ENCODE data around the gene IFITM1. TPM values are rescaled to one million over a fixed set of nuclear protein-coding genes. Genes with fewer than 3 reads are reported as not detected.
"Not testable (repeated sequence)": the region's sequence is repeated elsewhere in the genome, so short reads cannot be mapped to it uniquely, and the experiment has no call there.

The IFITM1 gene
- total RNA-seq, 1 donor from 2014 or later = 352 TPM

DNA sequence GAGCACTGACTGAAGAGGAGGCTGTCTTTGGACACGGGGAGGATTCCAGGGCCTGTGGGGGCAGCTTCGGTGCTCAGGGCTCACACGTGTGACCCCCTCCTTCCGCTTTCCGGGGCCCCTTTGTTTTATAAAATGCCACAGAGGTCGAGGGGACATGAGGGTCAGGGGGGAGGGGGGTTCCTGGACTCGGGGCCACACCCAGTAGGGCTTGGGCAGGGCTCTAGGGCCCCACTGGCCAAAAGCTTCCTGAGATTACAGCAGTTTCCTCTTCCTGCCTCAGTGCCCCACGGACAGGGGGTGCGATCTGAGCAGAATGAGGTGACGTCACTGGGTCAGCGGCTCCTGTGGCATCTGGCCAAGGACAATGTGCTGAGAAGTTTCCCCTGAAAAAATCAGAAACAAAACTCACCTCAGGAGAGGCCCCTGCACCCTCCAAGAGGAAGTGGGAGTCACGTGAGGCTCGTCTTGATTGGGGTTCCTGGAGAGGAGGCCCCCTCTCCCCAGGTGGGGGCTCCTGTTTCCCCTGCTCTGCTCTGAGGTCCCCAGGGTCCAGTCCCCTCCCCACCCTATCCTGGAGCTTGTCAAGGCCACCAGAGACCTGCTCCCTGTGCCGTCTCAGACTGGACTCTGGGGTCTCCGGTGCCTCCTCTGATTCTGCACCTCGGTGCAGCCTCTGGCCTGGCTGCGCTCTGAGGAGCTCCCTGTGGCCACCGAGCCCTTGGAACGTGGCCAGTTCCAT lies 13.2 kb downstream of the IFITM1 start:
- no peaks in the 10 kb centered on the region for H3K36me3 Mint-ChIP-seq (ENCODE audit: unreplicated experiment)
- H3K9me3 Mint-ChIP-seq (ENCODE audit: unreplicated experiment) = no peaks in the 10 kb centered on the region
- H3K27me3 Mint-ChIP-seq (ENCODE audit: unreplicated experiment) = no peaks in the 10 kb centered on the region
- peaks cover 51% of the 10 kb centered on the region for H3K4me1 Mint-ChIP-seq (ENCODE audit: unreplicated experiment)
- TF ChIP-seq, protein P1, sequence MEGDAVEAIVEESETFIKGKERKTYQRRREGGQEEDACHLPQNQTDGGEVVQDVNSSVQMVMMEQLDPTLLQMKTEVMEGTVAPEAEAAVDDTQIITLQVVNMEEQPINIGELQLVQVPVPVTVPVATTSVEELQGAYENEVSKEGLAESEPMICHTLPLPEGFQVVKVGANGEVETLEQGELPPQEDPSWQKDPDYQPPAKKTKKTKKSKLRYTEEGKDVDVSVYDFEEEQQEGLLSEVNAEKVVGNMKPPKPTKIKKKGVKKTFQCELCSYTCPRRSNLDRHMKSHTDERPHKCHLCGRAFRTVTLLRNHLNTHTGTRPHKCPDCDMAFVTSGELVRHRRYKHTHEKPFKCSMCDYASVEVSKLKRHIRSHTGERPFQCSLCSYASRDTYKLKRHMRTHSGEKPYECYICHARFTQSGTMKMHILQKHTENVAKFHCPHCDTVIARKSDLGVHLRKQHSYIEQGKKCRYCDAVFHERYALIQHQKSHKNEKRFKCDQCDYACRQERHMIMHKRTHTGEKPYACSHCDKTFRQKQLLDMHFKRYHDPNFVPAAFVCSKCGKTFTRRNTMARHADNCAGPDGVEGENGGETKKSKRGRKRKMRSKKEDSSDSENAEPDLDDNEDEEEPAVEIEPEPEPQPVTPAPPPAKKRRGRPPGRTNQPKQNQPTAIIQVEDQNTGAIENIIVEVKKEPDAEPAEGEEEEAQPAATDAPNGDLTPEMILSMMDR (IDR thresholded peaks at IDR 0.05) = no peak
- peak overlapping the region; percentile 38 for H3K4me3 Mint-ChIP-seq (ENCODE audit: unreplicated experiment)
- peak overlapping the region; percentile 86 for H3K27ac Mint-ChIP-seq (ENCODE audit: unreplicated experiment)
- DNase-seq (ENCODE audit: extremely low spot score, unreplicated experiment) = no peak

GRCh38 chr11:327581-327923 lies 13.7 kb downstream of the IFITM1 start:
- no peak for DNase-seq (ENCODE audit: extremely low spot score, unreplicated experiment)
- Mint-ChIP-seq H3K27me3 (ENCODE audit: unreplicated experiment) (no peaks in the 10 kb centered on the region), H3K4me3 (ENCODE audit: unreplicated experiment) (peak overlapping the region; percentile 38), H3K36me3 (ENCODE audit: unreplicated experiment) (no peaks in the 10 kb centered on the region), H3K4me1 (ENCODE audit: unreplicated experiment) (peaks cover 51% of the 10 kb centered on the region), H3K27ac (ENCODE audit: unreplicated experiment) (peak overlapping the region; percentile 86), H3K9me3 (ENCODE audit: unreplicated experiment) (no peaks in the 10 kb centered on the region)
- TF ChIP-seq, protein P1 (IDR thresholded peaks at IDR 0.05) = no peak

DNA sequence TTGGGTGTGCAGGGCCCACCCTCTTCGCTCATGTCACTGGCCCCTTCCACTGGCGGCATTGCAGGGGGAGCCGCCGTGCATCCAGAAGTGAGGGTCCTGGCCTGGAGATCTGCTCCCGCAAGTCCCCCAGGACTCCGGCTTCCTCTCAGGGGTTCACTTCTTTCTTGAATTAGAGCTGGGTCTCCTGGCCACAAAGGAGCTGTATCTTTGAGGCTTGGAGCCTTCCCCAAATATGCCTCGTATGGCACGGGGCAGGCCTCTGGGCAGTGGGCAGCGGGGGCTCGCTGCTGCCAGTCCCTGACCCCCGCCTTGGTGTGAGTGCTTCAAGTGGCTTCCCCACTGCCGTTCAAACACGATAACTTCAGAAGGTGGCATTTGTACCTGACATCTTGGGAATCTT lies 14.2 kb downstream of the IFITM1 start:
- Mint-ChIP-seq H3K27ac (ENCODE audit: unreplicated experiment) (no peak overlapping the region), H3K9me3 (ENCODE audit: unreplicated experiment) (no peaks in the 10 kb centered on the region), H3K36me3 (ENCODE audit: unreplicated experiment) (no peaks in the 10 kb centered on the region), H3K27me3 (ENCODE audit: unreplicated experiment) (no peaks in the 10 kb centered on the region), H3K4me1 (ENCODE audit: unreplicated experiment) (peaks cover 51% of the 10 kb centered on the region), H3K4me3 (ENCODE audit: unreplicated experiment) (no peak overlapping the region)
- DNase-seq (ENCODE audit: extremely low spot score, unreplicated experiment) = no peak
- TF ChIP-seq, protein P1 (IDR thresholded peaks at IDR 0.05) = no peak

DNA sequence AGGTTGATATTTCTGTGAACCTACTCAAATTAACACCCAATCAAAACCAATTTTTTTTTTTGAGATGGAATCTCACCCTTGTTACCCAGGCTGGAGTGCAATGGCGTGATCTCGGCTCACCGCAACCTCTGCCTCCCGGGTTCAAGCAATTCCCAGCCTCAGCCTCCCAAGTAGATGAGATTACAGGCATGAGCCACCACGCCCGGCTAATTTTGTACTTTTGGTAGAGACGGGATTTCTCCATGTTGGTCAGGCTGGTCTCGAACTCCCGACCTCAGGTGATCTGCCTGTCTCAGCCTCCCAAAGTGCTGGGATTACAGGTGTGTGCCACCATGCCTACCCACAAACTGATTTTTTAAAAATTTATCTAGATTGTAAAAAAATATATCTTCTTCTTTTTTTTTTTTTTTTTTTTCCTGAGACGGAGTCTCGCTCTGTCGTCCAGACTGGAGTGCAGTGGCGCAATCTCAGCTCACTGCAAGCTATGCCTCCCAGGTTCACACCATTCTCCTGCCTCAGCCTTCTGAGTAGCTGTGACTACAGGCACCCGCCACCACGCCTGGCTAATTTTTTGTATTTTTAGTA lies 14.8 kb downstream of the IFITM1 start:
- peaks cover 53% of the 10 kb centered on the region for H3K4me1 Mint-ChIP-seq (ENCODE audit: unreplicated experiment)
- H3K4me3 Mint-ChIP-seq (ENCODE audit: unreplicated experiment); H3K9me3 Mint-ChIP-seq (ENCODE audit: unreplicated experiment); DNase-seq (ENCODE audit: extremely low spot score, unreplicated experiment); H3K36me3 Mint-ChIP-seq (ENCODE audit: unreplicated experiment); H3K27me3 Mint-ChIP-seq (ENCODE audit: unreplicated experiment); H3K27ac Mint-ChIP-seq (ENCODE audit: unreplicated experiment): not testable (repeated sequence)

DNA sequence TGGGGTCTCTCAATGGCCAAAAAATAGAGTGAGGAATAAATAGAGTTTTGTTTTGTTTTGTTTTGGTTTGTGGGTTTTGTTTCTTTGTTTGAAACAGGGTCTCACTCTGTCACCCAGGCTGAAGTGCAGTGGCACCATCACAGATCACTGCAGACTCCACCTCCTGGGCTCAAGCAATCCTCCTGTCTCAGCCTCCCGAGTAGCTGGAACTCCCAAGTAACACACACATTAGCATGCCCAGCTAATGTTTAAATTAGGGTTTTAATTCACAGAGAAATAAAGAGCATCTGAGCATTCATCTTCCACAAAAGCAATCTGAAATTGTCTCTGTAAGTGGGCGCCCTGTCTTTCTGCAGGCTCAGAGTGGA lies 16.0 kb downstream of the IFITM1 start:
- DNase-seq (ENCODE audit: extremely low spot score, unreplicated experiment) = no peak
- peaks cover 57% of the 10 kb centered on the region for H3K4me1 Mint-ChIP-seq (ENCODE audit: unreplicated experiment)
- H3K4me3 Mint-ChIP-seq (ENCODE audit: unreplicated experiment) = no peak overlapping the region
- TF ChIP-seq, protein P1 (IDR thresholded peaks at IDR 0.05) = no peak
- no peaks in the 10 kb centered on the region for H3K36me3 Mint-ChIP-seq (ENCODE audit: unreplicated experiment)
- no peaks in the 10 kb centered on the region for H3K9me3 Mint-ChIP-seq (ENCODE audit: unreplicated experiment)
- no peaks in the 10 kb centered on the region for H3K27me3 Mint-ChIP-seq (ENCODE audit: unreplicated experiment)
- no peak overlapping the region for H3K27ac Mint-ChIP-seq (ENCODE audit: unreplicated experiment)
